MCF 10A (cell line): ENCODE results near the gene EPB41L1. TPM values are rescaled to one million over a fixed set of nuclear protein-coding genes. Genes with fewer than 3 reads are reported as not detected.

Experiments
- BruUV-seq: library from RNA; stranded (reverse); fragments of 400-500 nt; replicated peaks from 2 replicates; lab custom pipeline; 2021; lab: Mats Ljungman, UMichigan
- CTCF ChIA-PET: fragments of 300-600 bp; sonication (Branson Sonifier 250); formaldehyde crosslinking; extraction: SDS; loops from one replicate; lab custom pipeline; 2021; ENCODE audit warnings: antibody characterized with exemption, inconsistent platforms; lab: Yijun Ruan, JAX
- POLR2A ChIA-PET: fragments of 300-600, 350-650 bp; sonication (Branson Sonifier 250); formaldehyde crosslinking; extraction: SDS; loops from one replicate; lab custom pipeline; 2020; ENCODE audit warnings: antibody characterized with exemption, inconsistent platforms; lab: Yijun Ruan, JAX
- DNase-seq: peaks from one replicate; pipeline ENCODE4 v3.0.0-alpha.2; 2018; ENCODE audit not compliant: unreplicated experiment
- H3K27ac Mint-ChIP-seq: one replicate; pipeline ENCODE4 v1.8.0; 2022; ENCODE audit warnings: mild to moderate bottlenecking, low read depth, mixed read lengths; ENCODE audit not compliant: unreplicated experiment
- H3K27me3 Mint-ChIP-seq: one replicate; pipeline ENCODE4 v1.8.0; 2022; ENCODE audit warnings: mixed read lengths; ENCODE audit not compliant: insufficient read depth, unreplicated experiment
- H3K36me3 Mint-ChIP-seq: one replicate; pipeline ENCODE4 v1.8.0; 2022; ENCODE audit warnings: mild to moderate bottlenecking, moderate library complexity, mixed read lengths; ENCODE audit not compliant: insufficient read depth, unreplicated experiment
- H3K4me1 Mint-ChIP-seq: one replicate; pipeline ENCODE4 v1.8.0; 2022; ENCODE audit warnings: mixed read lengths; ENCODE audit not compliant: insufficient read depth, unreplicated experiment
- H3K4me3 Mint-ChIP-seq: one replicate; pipeline ENCODE4 v1.8.0; 2022; ENCODE audit warnings: mild to moderate bottlenecking, moderate library complexity, mixed read lengths; ENCODE audit not compliant: unreplicated experiment
- H3K9me3 Mint-ChIP-seq: one replicate; pipeline ENCODE4 v1.8.0; 2022; ENCODE audit warnings: mixed read lengths; ENCODE audit not compliant: unreplicated experiment
- intact Hi-C: fragments of 100-400 bp; cut with micrococcal nuclease; formaldehyde crosslinking; loops from 2 replicates; pipeline ENCODE4 v1.14.1; 2022
- total RNA-seq: library from RNA; stranded (reverse); gene quantifications from 2 replicates; pipeline ENCODE4 v1.2.3, GENCODE V29; 2022
- TF ChIP-seq, protein P1 (sequence below): fragments of 200-600 bp; IDR thresholded peaks from one replicate; pipeline ENCODE4 v1.8.0; 2022; ENCODE audit warnings: antibody characterized with exemption, mild to moderate bottlenecking; ENCODE audit not compliant: unreplicated experiment

EPB41L1 gene
- total RNA-seq, 1 experiment from 2014 or later: 10.1 TPM

DNA sequence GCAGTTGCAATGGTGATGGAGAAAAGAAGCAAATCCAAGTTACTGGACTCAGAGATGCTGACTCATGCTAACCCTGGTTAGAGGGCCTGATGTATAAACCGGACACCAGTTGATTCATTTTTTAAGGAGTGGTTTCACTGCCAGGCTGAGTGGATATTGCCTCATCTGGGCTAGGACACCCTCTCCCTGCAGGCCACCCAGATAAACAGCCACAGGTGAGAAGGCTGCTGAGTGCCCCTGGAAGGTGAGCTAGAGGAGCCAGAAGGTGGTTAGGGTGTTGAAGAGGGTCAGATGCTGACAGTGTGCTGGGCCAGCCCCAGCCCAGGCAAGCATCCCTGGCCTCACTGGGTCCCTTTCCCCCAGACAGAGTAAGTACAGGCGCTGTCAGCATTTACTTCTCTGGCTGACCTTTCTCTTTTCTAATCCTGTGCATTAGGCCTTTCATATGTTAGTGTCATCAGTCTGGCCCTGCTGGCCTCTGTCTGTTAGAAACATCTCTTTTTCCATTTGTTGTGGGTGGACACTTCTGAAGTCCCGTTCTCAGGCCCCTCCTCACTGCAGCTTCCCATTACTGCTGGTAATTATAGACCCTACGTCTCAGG lies 13.5 kb downstream of the EPB41L1 start:
- BruUV-seq: no TSS peak
- peak; percentile 85 for DNase-seq
- intact Hi-C loops: no loop called here
- TF ChIP-seq, protein P1, sequence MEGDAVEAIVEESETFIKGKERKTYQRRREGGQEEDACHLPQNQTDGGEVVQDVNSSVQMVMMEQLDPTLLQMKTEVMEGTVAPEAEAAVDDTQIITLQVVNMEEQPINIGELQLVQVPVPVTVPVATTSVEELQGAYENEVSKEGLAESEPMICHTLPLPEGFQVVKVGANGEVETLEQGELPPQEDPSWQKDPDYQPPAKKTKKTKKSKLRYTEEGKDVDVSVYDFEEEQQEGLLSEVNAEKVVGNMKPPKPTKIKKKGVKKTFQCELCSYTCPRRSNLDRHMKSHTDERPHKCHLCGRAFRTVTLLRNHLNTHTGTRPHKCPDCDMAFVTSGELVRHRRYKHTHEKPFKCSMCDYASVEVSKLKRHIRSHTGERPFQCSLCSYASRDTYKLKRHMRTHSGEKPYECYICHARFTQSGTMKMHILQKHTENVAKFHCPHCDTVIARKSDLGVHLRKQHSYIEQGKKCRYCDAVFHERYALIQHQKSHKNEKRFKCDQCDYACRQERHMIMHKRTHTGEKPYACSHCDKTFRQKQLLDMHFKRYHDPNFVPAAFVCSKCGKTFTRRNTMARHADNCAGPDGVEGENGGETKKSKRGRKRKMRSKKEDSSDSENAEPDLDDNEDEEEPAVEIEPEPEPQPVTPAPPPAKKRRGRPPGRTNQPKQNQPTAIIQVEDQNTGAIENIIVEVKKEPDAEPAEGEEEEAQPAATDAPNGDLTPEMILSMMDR: no peak
- no peaks in the 10 kb centered on the region for H3K36me3 Mint-ChIP-seq
- peaks cover 13% of the 10 kb centered on the region for H3K4me1 Mint-ChIP-seq
- POLR2A ChIA-PET: interaction anchor here (0.6 kb wide), 1 partner anchor 25 kb away, joined by 3 read pairs; no protein-coding TSS in a partner anchor
- H3K27ac Mint-ChIP-seq: peak overlapping the region; percentile 55
- H3K4me3 Mint-ChIP-seq: no peak overlapping the region
- H3K27me3 Mint-ChIP-seq: no peaks in the 10 kb centered on the region
- no peaks in the 10 kb centered on the region for H3K9me3 Mint-ChIP-seq
- CTCF ChIA-PET: interaction anchor here (1.0 to 4.3 kb wide), 5 partner anchors 11 to 177 kb away, joined by 3 to 23 read pairs (median 9); no protein-coding TSS in a partner anchor

DNA sequence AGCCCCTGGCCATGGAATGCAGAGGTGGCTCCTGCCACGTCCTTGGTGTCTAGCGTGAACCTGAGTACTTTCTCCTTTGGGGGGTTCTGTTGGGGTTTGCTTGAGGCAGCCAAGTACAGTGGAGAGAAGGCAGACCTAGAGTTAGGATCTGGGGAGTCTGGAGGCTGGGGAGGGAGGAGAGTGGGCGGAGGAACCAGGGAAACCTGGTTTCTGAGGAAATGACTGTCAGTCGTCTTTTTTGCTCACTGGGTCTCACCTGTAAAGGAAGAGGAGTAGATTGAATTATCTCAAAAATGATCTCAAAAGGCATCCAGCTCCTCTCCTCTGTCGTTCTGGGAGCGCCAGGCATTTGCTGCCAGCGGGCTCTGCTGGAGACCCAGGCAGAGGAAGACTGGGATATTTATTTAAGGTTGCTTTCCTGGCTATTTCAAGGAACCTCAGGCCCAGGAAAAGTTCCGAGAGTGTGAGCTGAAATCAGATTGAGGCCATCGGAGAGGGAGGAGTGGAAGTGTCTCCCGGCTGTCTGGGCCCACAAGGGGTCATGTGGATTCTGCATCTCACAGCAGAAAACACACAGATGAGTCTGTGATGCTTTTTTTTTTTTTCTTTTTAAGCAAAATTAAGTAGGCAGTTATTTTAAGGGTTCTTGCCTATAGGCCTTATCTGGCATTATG lies 16.1 kb downstream of the EPB41L1 start:
- ChIA-PET POLR2A (no interaction called here), CTCF (interaction anchor here (1.2 to 2.5 kb wide), 2 partner anchors 15 to 32 kb away, joined by 4 to 9 read pairs; no protein-coding TSS in a partner anchor)
- TF ChIP-seq, protein P1: no peak
- no TSS peak for BruUV-seq
- intact Hi-C loops: no loop called here
- Mint-ChIP-seq H3K27me3 (no peaks in the 10 kb centered on the region), H3K9me3 (no peaks in the 10 kb centered on the region), H3K27ac (no peak overlapping the region), H3K36me3 (no peaks in the 10 kb centered on the region), H3K4me3 (no peak overlapping the region), H3K4me1 (peaks cover 13% of the 10 kb centered on the region)
- DNase-seq: no peak

- ChIA-PET CTCF (interaction anchor here (0.6 to 1.8 kb wide), 5 partner anchors 16 to 266 kb away, joined by 3 to 6 read pairs (median 3); no protein-coding TSS in a partner anchor), POLR2A (no interaction called here)
- BruUV-seq: no TSS peak
- no peak for DNase-seq
- Mint-ChIP-seq H3K36me3 (no peaks in the 10 kb centered on the region), H3K4me3 (no peak overlapping the region), H3K4me1 (peaks cover 7% of the 10 kb centered on the region), H3K9me3 (no peaks in the 10 kb centered on the region), H3K27ac (no peak overlapping the region), H3K27me3 (no peaks in the 10 kb centered on the region)
- intact Hi-C loops: no loop called here
- TF ChIP-seq, protein P1: no peak
Observed at GRCh38 chr20:36173451-36173933, 19.0 kb downstream of the EPB41L1 start.

GRCh38 chr20:36175016-36175415 lies 20.5 kb downstream of the EPB41L1 start:
- BruUV-seq: no TSS peak
- CTCF ChIA-PET: interaction anchor here (1.0 to 1.1 kb wide), 2 partner anchors 19 to 25 kb away, joined by 3 read pairs; no protein-coding TSS in a partner anchor
- Mint-ChIP-seq H3K9me3 (no peaks in the 10 kb centered on the region), H3K36me3 (no peaks in the 10 kb centered on the region), H3K27ac (no peak overlapping the region), H3K27me3 (no peaks in the 10 kb centered on the region), H3K4me3 (no peak overlapping the region), H3K4me1 (no peaks in the 10 kb centered on the region)
- POLR2A ChIA-PET: no interaction called here
- intact Hi-C loops: no loop called here
- TF ChIP-seq, protein P1: no peak
- no peak for DNase-seq
